Measurements from ENCODE around the gene DOCK1.

Gene DOCK1

GRCh38 chr10:127129104-127129503, 223.9 kb downstream of the DOCK1 start:
- Histone ChIP-seq H3K79me2 (ENCODE audit: control insufficient read depth, insufficient read depth, low read length, unreplicated experiment) (no peaks in the 10 kb centered on the region), H3K36me3 (ENCODE audit: insufficient read depth, low read length) (no peaks in the 10 kb centered on the region), H3K27ac (ENCODE audit: low read depth, low read length) (no peak overlapping the region), H3K4me3 (ENCODE audit: low read depth, low read length) (no peak overlapping the region), H3K27me3 (ENCODE audit: insufficient read depth, low read length) (no peaks in the 10 kb centered on the region), H2AFZ (ENCODE audit: low read length, unreplicated experiment) (no peak overlapping the region), H3K4me1 (ENCODE audit: control insufficient read depth, insufficient read depth, low read length, unreplicated experiment) (no peaks in the 10 kb centered on the region)

GRCh38 chr10:127132451-127132850, 227.2 kb downstream of the DOCK1 start:
- no peaks in the 10 kb centered on the region for H3K79me2 ChIP-seq (ENCODE audit: control insufficient read depth, insufficient read depth, low read length, unreplicated experiment)
- H3K27ac ChIP-seq (ENCODE audit: low read depth, low read length): no peak overlapping the region
- H3K4me3 ChIP-seq (ENCODE audit: low read depth, low read length): no peak overlapping the region
- 0 out of 2 replicates have a peak, but pooled peaks cover under 1% of the 10 kb centered on the region for H3K36me3 ChIP-seq (ENCODE audit: insufficient read depth, low read length)
- H3K27me3 ChIP-seq (ENCODE audit: insufficient read depth, low read length): no peaks in the 10 kb centered on the region
- H2AFZ ChIP-seq (ENCODE audit: low read length, unreplicated experiment): no peak overlapping the region
- H3K4me1 ChIP-seq (ENCODE audit: control insufficient read depth, insufficient read depth, low read length, unreplicated experiment): no peaks in the 10 kb centered on the region

- Histone ChIP-seq H2AFZ (ENCODE audit: low read length, unreplicated experiment) (no peak overlapping the region), H3K79me2 (ENCODE audit: control insufficient read depth, insufficient read depth, low read length, unreplicated experiment) (no peaks in the 10 kb centered on the region), H3K36me3 (ENCODE audit: insufficient read depth, low read length) (0 out of 2 replicates have a peak, but pooled peaks cover 3% of the 10 kb centered on the region), H3K27me3 (ENCODE audit: insufficient read depth, low read length) (no peaks in the 10 kb centered on the region), H3K4me3 (ENCODE audit: low read depth, low read length) (no peak overlapping the region), H3K27ac (ENCODE audit: low read depth, low read length) (no peak overlapping the region), H3K4me1 (ENCODE audit: control insufficient read depth, insufficient read depth, low read length, unreplicated experiment) (no peaks in the 10 kb centered on the region)
Observed at GRCh38 chr10:127133225-127133624, 228.0 kb downstream of the DOCK1 start.

GRCh38 chr10:127133672-127134500, 228.7 kb downstream of the DOCK1 start:
- Histone ChIP-seq H3K36me3 (ENCODE audit: insufficient read depth, low read length) (0 out of 2 replicates have a peak, but pooled peaks cover 3% of the 10 kb centered on the region), H3K27ac (ENCODE audit: low read depth, low read length) (no peak overlapping the region), H3K4me1 (ENCODE audit: control insufficient read depth, insufficient read depth, low read length, unreplicated experiment) (no peaks in the 10 kb centered on the region), H3K4me3 (ENCODE audit: low read depth, low read length) (no peak overlapping the region), H3K79me2 (ENCODE audit: control insufficient read depth, insufficient read depth, low read length, unreplicated experiment) (no peaks in the 10 kb centered on the region), H2AFZ (ENCODE audit: low read length, unreplicated experiment) (no peak overlapping the region), H3K27me3 (ENCODE audit: insufficient read depth, low read length) (no peaks in the 10 kb centered on the region)

- Histone ChIP-seq H3K4me1 (ENCODE audit: control insufficient read depth, insufficient read depth, low read length, unreplicated experiment) (no peaks in the 10 kb centered on the region), H3K27me3 (ENCODE audit: insufficient read depth, low read length) (no peaks in the 10 kb centered on the region), H3K36me3 (ENCODE audit: insufficient read depth, low read length) (0 out of 2 replicates have a peak, but pooled peaks cover 3% of the 10 kb centered on the region), H3K79me2 (ENCODE audit: control insufficient read depth, insufficient read depth, low read length, unreplicated experiment) (no peaks in the 10 kb centered on the region), H2AFZ (ENCODE audit: low read length, unreplicated experiment) (no peak overlapping the region), H3K27ac (ENCODE audit: low read depth, low read length) (no peak overlapping the region), H3K4me3 (ENCODE audit: low read depth, low read length) (no peak overlapping the region)
Observed at GRCh38 chr10:127135844-127136577, 230.8 kb downstream of the DOCK1 start.

GRCh38 chr10:127137391-127137790, 232.2 kb downstream of the DOCK1 start:
- H3K4me1 ChIP-seq (ENCODE audit: control insufficient read depth, insufficient read depth, low read length, unreplicated experiment): no peaks in the 10 kb centered on the region
- H3K79me2 ChIP-seq (ENCODE audit: control insufficient read depth, insufficient read depth, low read length, unreplicated experiment): no peaks in the 10 kb centered on the region
- no peak overlapping the region for H3K4me3 ChIP-seq (ENCODE audit: low read depth, low read length)
- H2AFZ ChIP-seq (ENCODE audit: low read length, unreplicated experiment): no peak overlapping the region
- H3K27me3 ChIP-seq (ENCODE audit: insufficient read depth, low read length): no peaks in the 10 kb centered on the region
- 0 out of 2 replicates have a peak, but pooled peaks cover 3% of the 10 kb centered on the region for H3K36me3 ChIP-seq (ENCODE audit: insufficient read depth, low read length)
- no peak overlapping the region for H3K27ac ChIP-seq (ENCODE audit: low read depth, low read length)

GRCh38 chr10:127142136-127142535, 236.9 kb downstream of the DOCK1 start:
- H3K27ac ChIP-seq (ENCODE audit: low read depth, low read length): no peak overlapping the region
- H3K36me3 ChIP-seq (ENCODE audit: insufficient read depth, low read length): 0 out of 2 replicates have a peak, but pooled peaks cover 3% of the 10 kb centered on the region
- no peaks in the 10 kb centered on the region for H3K79me2 ChIP-seq (ENCODE audit: control insufficient read depth, insufficient read depth, low read length, unreplicated experiment)
- H2AFZ ChIP-seq (ENCODE audit: low read length, unreplicated experiment): no peak overlapping the region
- no peaks in the 10 kb centered on the region for H3K27me3 ChIP-seq (ENCODE audit: insufficient read depth, low read length)
- H3K4me1 ChIP-seq (ENCODE audit: control insufficient read depth, insufficient read depth, low read length, unreplicated experiment): peaks cover 22% of the 10 kb centered on the region
- H3K4me3 ChIP-seq (ENCODE audit: low read depth, low read length): no peak overlapping the region

- Histone ChIP-seq H2AFZ (ENCODE audit: low read length, unreplicated experiment) (no peak overlapping the region), H3K4me1 (ENCODE audit: control insufficient read depth, insufficient read depth, low read length, unreplicated experiment) (peaks cover 28% of the 10 kb centered on the region), H3K27me3 (ENCODE audit: insufficient read depth, low read length) (no peaks in the 10 kb centered on the region), H3K36me3 (ENCODE audit: insufficient read depth, low read length) (no peaks in the 10 kb centered on the region), H3K4me3 (ENCODE audit: low read depth, low read length) (no peak overlapping the region), H3K27ac (ENCODE audit: low read depth, low read length) (no peak overlapping the region), H3K79me2 (ENCODE audit: control insufficient read depth, insufficient read depth, low read length, unreplicated experiment) (no peaks in the 10 kb centered on the region)
Observed at GRCh38 chr10:127142856-127143255, 237.6 kb downstream of the DOCK1 start.

GRCh38 chr10:127145173-127145572, 239.9 kb downstream of the DOCK1 start:
- Histone ChIP-seq H2AFZ (ENCODE audit: low read length, unreplicated experiment) (no peak overlapping the region), H3K4me3 (ENCODE audit: low read depth, low read length) (0 out of 2 replicates have a peak overlapping the region, but pooled peaks have one; percentile 6), H3K36me3 (ENCODE audit: insufficient read depth, low read length) (no peaks in the 10 kb centered on the region), H3K27ac (ENCODE audit: low read depth, low read length) (peak overlapping the region; percentile 57), H3K27me3 (ENCODE audit: insufficient read depth, low read length) (no peaks in the 10 kb centered on the region), H3K79me2 (ENCODE audit: control insufficient read depth, insufficient read depth, low read length, unreplicated experiment) (no peaks in the 10 kb centered on the region), H3K4me1 (ENCODE audit: control insufficient read depth, insufficient read depth, low read length, unreplicated experiment) (peaks cover 49% of the 10 kb centered on the region)

GRCh38 chr10:127146661-127147060, 241.4 kb downstream of the DOCK1 start:
- Histone ChIP-seq H3K4me1 (ENCODE audit: control insufficient read depth, insufficient read depth, low read length, unreplicated experiment) (peaks cover 56% of the 10 kb centered on the region), H3K27ac (ENCODE audit: low read depth, low read length) (0 out of 2 replicates have a peak overlapping the region, but pooled peaks have one; percentile 51), H3K79me2 (ENCODE audit: control insufficient read depth, insufficient read depth, low read length, unreplicated experiment) (no peaks in the 10 kb centered on the region), H3K4me3 (ENCODE audit: low read depth, low read length) (no peak overlapping the region), H2AFZ (ENCODE audit: low read length, unreplicated experiment) (no peak overlapping the region), H3K36me3 (ENCODE audit: insufficient read depth, low read length) (no peaks in the 10 kb centered on the region), H3K27me3 (ENCODE audit: insufficient read depth, low read length) (no peaks in the 10 kb centered on the region)

Data from ACC112 (cell line).